Ascending aorta (tissue), 2 donors: ENCODE results near the gene DDR1. TPM values are rescaled to one million over a fixed set of nuclear protein-coding genes. Genes with fewer than 3 reads are reported as not detected.
A peak's percentile ranks its signal among the peaks of the same experiment; 100 is the strongest.

Experiments
- DNase-seq, 2 donors: peaks; one replicate each; pipeline ENCODE4 v3.0.0-alpha.2; 2019; ENCODE audit warnings: low spot score in 2 of 2
- H3K27ac ChIP-seq, 2 donors: fragments of 200-600 bp; sonication (generic); one replicate each; pipeline ENCODE4 v1.5.1; 2016 to 2017; ENCODE audit warnings: mild to moderate bottlenecking in 1 of 2
- H3K27me3 ChIP-seq: fragments of 200-600 bp; sonication (generic); one replicate; pipeline ENCODE4 v1.5.1; 2017
- H3K36me3 ChIP-seq, 2 donors: fragments of 200-600 bp; sonication (generic); one replicate each; pipeline ENCODE4 v1.5.1; 2016
- H3K4me1 ChIP-seq, 2 donors: fragments of 200-600 bp; sonication (generic); one replicate each; pipeline ENCODE4 v1.5.1; 2016 to 2017; ENCODE audit warnings: mild to moderate bottlenecking in 1 of 2
- H3K4me3 ChIP-seq, 2 donors: fragments of 200-600 bp; sonication (generic); one replicate each; pipeline ENCODE4 v1.5.1; 2016 to 2017; ENCODE audit warnings: mild to moderate bottlenecking in 1 of 2
- H3K9me3 ChIP-seq, 2 donors: fragments of 200-600 bp; sonication (generic); one replicate each; pipeline ENCODE4 v1.5.1; 2016
- CTCF ChIP-seq, 3 experiments: fragments of 200-600 bp in 2 of 3; fragments of 450-650 bp in 1 of 3; sonication (generic) in 2 of 3; IDR thresholded peaks; one replicate each; pipeline ENCODE4 v1.5.1; 2016 to 2019; ENCODE audit warnings: antibody characterized with exemption in 3 of 3, mild to moderate bottlenecking in 1 of 3, moderate library complexity in 1 of 3
- intact Hi-C: fragments of 100-400 bp; cut with DNase I; formaldehyde crosslinking; loops from one replicate; pipeline ENCODE4 v1.15.1; 2023
- total RNA-seq: library from RNA; depleted of rRNA; stranded (reverse); fragments of >200 nt; gene quantifications from one replicate; pipeline ENCODE4 v1.1.0, GENCODE V29; 2016

The DDR1 gene
- total RNA-seq, 1 donor from 2014 or later = 18.8 TPM

GRCh38 chr6:30880698-30881252 is 3.5 kb upstream of the DDR1 start:
- Histone ChIP-seq H3K4me3 (no peak overlapping the region), H3K9me3 (no peaks in the 10 kb centered on the region), H3K4me1 (peaks cover 0 to 25% of the 10 kb centered on the region in 2 donors), H3K36me3 (no peaks in the 10 kb centered on the region), H3K27me3 (no peaks in the 10 kb centered on the region), H3K27ac (peak overlapping the region in 1 of 2 donors; percentile 83)
- intact Hi-C loops = no loop called here
- DNase-seq = no peak
- TF ChIP-seq CTCF (IDR thresholded peaks at IDR 0.05) = no peak

- intact Hi-C loops = no loop called here
Observed at GRCh38 chr6:30881392-30882203, 2.7 kb upstream of the DDR1 start.

GRCh38 chr6:30882204-30882758 is 2.0 kb upstream of the DDR1 start:
- no peaks in the 10 kb centered on the region for H3K36me3 ChIP-seq
- DNase-seq = peak in 1 of 2 donors; percentile 54
- H3K27ac ChIP-seq = peak overlapping the region; percentile 83 to 90
- H3K27me3 ChIP-seq = no peaks in the 10 kb centered on the region
- no peak for TF ChIP-seq CTCF (IDR thresholded peaks at IDR 0.05)
- intact Hi-C loops = no loop called here
- no peak overlapping the region for H3K4me3 ChIP-seq
- H3K9me3 ChIP-seq = no peaks in the 10 kb centered on the region
- peaks cover 0 to 28% of the 10 kb centered on the region in 2 donors for H3K4me1 ChIP-seq

More at GRCh38 chr6:30881392-30882203, 2.7 kb upstream of the DDR1 start:
- H3K27me3 ChIP-seq = no peaks in the 10 kb centered on the region
- H3K4me3 ChIP-seq = no peak overlapping the region
- no peaks in the 10 kb centered on the region for H3K36me3 ChIP-seq
- peak in 1 of 2 donors; percentile 59 for DNase-seq
- H3K9me3 ChIP-seq = no peaks in the 10 kb centered on the region
- peak overlapping the region; percentile 83 to 90 for H3K27ac ChIP-seq
- peaks cover 0 to 33% of the 10 kb centered on the region in 2 donors for H3K4me1 ChIP-seq
- no peak for TF ChIP-seq CTCF (IDR thresholded peaks at IDR 0.05)

GRCh38 chr6:30882759-30883684 is 1.3 kb upstream of the DDR1 start:
- no peaks in the 10 kb centered on the region for H3K36me3 ChIP-seq
- peaks cover 0 to 24% of the 10 kb centered on the region in 2 donors for H3K4me1 ChIP-seq
- H3K27me3 ChIP-seq = no peaks in the 10 kb centered on the region
- no peaks in the 10 kb centered on the region for H3K9me3 ChIP-seq
- intact Hi-C loops = no loop called here
- peak overlapping the region; percentile 83 to 90 for H3K27ac ChIP-seq
- H3K4me3 ChIP-seq = peak overlapping the region in 1 of 2 donors; percentile 78
- no peak for TF ChIP-seq CTCF (IDR thresholded peaks at IDR 0.05)
- peak in 1 of 2 donors; percentile 64 for DNase-seq
